Dermis microvascular lymphatic vessel endothelial cell (primary cell): ENCODE data around the gene SCGB3A1. TPM values are rescaled to one million over a fixed set of nuclear protein-coding genes. Genes with fewer than 3 reads are reported as not detected.
A peak's percentile ranks its signal among the peaks of the same experiment; 100 is the strongest.

ENCODE experiments used
- DNase-seq, 2 donors: peaks; one replicate each; pipeline versions ENCODE4 v3.0.0 to v3.0.0-alpha.2; 2010; ENCODE audit warnings: low read depth in 2 of 2
- total RNA-seq: library from RNA; depleted of rRNA; stranded (reverse); fragments of >200 nt; gene quantifications from 2 replicates; pipeline ENCODE4 v1.2.1, GENCODE V29; 2014

SCGB3A1 gene
- total RNA-seq, 1 donor from 2014 or later: 1.5 TPM

DNA sequence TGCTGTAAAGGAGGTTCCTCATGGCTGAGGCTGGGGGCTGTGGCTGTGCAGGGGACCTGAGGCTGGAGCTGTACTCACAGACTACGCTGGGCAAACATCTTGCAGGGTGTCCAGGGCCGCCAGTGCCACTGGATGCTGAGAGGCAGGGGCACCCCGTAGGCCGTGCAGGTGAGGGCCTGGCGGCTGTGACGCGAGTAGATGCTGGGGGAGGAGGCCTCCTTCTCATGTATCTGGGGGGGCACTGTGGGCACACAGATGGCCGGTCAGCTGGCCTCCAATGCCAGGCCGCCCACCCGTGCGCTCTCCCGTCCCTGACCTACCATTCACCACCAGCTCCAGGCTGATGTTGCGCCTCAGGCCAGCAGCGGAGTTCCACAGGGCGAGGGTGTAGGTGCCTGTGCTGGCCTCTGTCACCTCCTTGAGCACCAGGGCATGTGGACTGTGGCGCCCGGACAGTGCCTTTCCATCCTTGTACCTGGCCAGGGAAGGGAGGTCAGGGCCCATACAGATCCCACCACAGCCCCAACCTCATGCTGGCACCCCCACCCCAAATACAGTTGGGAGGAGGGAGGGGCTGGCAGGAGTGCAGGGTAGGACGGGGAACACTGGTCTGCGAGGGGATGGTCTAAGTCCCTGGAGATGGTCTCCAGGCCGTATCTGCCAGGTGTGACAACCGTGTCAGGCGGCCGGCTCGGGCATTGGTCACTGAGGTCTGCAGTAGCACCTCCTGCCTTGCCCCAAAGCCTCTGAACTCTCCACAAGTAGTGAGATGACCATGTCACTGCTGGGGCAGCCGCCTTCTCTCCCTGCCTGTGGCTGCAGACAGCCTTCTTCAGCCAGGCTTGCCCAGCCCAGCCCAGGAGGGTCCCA, 34.7 kb upstream of the SCGB3A1 start:
- DNase-seq: no peak

DNA sequence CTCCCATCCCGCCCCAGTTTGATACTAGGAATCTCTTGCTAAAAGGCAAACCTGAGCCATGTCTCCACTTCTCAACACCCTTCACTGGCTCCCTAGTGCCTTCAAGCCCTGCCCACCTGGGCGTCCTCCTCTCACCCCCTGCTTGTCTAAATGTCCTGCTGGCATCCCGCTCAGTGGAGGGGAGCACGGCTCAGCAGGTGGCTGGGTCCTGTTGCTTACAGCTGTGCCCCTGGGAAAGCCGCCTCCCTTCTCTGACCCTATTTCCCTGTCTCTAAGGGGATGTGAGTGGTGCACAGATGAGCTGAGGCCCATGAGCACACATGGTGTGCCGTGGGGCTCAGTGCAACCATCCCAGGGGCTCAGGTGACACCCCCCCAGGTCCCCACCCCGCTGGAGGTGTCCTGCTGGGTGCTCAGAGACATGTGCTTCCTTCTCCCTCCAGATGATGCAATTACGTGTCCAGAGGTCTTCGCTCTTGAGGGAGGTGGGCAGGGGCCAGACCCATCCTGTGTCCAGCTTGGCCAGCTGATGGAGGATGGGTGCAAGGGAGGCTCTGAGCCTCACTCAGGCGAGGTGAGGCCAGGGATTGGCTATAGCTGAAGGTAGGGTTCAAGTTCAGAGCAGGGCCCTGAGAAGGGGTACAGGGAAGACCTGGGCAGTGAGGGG, 34.0 kb upstream of the SCGB3A1 start:
- no peak for DNase-seq

DNA sequence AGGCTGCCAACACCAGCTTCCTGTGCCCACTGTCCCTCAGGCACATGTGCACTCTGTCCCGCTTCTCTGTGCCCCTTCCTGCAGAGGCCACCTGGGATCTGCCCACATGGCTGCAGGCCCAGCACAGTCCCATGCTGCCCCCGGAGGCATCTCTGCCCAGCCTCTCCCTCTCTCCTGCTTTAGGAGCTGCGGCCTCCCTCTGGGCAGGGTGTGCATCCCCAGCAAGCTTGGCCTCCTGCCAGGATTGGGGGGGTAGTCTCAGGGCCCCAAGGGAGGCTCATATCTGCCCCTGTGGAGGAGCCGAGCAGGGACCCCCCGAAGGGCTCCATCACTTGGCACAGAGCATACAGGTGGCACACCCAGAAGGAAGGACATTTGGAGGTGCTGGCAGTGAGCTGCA, 33.3 kb upstream of the SCGB3A1 start:
- no peak for DNase-seq

DNA sequence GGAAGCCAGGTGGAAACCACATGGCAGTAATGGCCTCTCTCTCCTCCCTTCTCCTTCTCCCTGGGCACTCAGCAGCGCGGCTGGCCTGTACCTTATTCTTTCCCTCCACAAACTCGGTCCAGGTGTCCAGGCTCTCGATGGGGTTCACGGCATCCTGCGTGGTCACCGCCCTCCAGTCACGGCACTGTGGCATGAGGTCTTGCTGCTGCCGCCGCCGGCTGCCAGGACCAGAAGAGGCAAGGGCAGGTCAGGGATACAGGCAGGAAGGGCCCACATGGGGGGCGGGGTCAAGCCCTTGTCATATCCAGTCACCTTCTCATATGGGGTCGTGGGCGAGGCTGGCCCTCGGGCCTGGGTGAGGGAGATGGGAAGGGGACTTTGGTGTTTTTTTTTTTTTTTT, 32.5 kb upstream of the SCGB3A1 start:
- DNase-seq: no peak

DNA sequence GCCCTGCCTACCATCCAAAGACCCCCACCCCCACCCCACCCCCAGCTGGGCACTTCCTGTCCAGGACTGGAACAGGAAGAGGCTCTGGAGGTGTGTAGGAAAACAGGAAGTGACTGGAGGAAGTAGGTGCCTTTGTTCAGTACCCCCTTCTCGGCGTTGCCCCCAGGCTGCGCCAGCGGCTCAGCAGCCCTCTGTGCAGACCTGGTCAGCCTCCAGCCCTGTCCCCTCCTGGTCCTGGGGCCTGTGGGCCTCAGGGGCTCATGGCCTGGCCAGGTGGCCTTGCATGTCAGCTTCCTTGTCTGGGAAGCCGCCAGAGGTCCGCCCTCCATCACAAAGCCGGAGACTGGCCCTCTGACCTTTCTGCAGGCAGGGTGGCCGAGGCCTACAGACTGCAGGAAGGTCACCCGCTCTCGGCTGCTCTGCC, 32.1 kb upstream of the SCGB3A1 start:
- DNase-seq: peak; percentile 50 to 88

DNA sequence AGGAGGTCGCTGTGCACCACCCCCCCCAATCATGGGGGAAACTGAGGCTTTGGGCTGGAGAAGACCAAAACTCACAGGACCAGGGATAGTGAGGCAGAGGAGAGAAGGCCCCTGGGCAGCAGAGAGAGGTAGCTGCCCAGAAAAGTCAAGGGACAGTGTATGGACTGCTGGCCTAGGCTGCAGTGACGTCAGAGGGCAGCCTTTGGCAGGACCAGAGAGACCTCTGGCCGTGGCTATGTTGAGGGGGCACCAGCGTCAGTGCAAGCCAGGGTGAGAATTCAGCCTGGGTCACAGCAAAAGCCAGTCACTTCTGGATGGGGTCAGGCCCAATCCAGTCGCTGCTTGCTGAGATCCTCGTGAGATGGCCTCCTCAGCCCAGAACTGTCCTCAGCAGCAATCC, 31.6 kb upstream of the SCGB3A1 start:
- no peak for DNase-seq

DNA sequence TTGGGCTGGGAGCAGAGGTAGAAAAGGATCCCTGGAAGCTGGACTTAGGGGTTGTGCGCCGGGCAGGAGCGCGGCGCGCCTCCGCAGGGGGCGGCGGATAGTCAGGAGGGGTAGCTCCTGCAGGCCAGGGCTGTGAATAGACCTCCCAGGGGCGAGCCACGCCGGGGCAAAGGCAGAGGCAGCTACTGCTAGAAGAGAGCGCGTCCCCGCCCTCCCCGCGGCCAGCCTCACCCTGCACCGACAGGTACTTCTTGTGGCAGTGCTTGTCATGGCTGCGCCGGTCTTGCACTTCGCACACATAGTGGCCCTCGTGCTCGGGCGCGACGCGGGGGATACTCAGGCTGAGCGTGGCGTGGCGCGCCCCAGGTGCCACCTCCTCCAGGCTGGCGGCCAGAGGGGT, 30.0 kb upstream of the SCGB3A1 start:
- no peak for DNase-seq

DNA sequence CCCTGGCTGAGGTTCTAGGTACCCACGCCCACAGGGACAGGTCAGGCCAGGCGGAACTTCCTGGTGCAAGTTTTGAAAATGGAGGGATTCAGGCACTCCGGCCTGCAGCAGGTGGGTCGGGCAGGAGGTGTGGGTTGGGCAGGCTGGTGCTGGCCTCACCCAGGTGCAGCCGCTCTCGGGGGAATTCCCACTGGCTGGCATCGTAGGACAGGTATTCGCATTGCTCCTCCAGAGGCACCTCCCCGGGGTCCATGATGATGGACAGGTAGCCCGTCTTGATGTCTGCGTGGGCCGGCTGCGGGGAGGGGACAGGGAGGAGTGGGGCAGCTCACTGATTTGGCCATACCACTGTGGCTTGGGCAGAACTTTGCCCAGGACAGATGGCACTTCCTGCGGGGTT, 28.7 kb upstream of the SCGB3A1 start:
- no peak for DNase-seq

DNA sequence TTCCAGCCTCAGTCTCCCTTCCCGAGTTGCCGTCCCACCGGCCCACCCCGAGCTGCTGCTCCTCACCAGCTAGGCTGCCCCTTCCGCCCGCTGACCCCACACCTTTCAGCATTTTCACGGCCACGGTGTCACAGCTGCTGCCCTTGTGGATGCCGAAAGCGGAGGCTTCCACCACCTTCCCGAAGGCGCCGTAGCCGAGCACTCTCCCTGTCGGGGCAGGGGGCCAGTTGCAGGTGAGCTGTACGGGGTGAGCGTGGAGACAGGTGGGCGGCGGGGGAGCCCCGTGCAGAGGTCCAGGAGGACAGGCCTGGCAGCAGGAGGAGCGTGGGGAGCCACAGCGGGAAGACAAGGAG, 28.2 kb upstream of the SCGB3A1 start:
- no peak for DNase-seq

DNA sequence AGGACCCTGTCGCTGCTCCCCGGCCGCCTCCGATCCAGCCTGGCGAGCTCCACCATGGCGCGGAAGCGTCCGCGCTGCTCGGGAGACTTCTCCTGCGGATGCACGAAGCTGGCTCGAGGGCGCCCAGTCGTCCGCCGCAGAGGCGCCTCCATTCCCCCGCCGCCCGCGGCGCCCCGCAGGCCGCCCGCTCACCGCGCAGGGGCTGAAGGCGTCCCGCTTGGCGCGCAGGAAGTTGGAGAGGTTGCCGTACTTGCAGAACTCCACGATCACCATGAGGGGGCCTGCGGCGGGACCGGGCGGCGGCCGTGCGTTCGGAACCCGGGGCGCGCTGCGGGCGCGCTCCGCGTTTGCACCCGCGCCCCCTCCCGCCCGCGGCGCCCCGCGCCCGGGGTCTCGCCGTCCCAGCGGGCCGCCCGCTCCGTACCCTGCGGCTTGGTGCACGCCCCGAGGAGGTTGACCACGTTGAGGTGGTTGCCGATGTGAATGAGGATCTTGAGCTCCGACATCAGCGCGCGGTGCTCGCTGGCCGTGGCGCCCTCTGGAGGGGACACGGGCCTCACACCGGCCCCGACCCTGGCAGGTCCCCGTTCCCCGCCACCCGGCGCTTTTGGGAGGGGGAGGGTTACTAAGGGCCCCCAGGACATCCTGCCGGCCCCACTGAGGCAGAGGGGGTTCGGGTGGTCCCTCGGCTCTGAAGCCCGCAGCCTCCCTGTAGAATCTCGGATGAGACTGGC, 27.7 kb upstream of the SCGB3A1 start:
- DNase-seq: no peak

DNA sequence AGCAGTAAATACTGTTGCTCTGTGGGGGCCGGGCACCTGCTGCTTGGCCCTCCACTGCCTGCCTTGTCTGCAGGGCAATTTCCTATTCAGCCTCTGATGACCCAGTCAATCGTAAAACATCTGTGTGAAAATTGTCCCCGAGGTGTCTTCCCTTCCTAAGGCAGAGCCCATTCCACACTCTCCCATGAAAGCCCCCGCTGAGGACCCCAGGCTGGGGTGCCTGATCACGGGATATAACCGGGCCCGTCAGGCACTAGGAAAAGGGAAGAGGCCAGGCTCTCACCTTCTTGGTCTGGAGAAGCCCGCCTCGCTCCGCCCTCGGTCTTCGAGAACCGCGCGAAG, 27.2 kb upstream of the SCGB3A1 start:
- DNase-seq: no peak

DNA sequence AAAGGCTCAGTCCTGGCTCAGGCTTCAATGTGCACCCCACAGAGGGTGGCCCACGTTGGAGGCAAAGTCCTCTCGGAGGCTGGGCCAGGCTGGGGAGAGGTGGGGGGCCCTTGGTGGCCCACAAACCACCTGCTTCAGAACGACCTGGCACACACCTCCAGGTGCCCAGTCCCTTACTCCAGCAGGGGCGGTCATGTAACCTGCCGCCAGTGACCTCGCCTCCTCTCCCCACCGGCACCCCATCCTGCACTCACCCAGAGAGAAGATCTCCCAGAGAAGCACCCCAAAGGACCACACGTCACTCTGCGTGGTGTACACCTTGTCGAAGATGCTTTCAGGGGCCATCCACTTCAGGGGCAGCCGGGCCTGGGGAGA, 22.5 kb upstream of the SCGB3A1 start:
- no peak for DNase-seq

DNA sequence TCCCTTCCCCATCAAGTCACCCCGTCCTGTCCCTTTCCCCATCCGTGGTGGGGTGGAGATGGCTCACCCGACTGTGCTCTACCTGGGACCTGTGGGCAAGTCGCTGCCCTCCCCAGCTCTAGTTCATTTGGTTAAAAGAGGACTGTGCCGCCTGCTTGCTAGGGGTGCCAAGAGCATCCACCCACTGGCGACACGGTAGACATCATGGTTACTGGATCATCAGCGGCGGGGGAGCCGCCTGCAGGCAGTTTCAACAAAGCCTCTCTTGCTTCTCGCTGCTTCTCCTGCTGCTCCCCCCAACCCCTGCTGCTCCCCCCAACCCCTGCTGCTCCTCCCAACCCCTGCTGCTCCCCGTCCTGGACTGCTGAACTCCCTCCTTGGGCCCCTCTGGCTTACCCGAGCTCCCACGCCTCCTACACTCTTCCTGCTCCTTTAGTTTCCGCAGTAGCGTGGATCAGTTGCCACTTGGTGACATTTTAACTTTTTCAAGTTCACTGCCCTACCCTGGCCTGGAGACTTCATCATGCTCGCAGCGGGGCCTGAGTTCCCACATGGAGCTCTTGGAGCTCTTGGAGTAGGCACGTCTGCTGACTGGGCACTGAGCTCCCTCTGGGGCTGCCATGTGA, 22.0 kb upstream of the SCGB3A1 start:
- no peak for DNase-seq

DNA sequence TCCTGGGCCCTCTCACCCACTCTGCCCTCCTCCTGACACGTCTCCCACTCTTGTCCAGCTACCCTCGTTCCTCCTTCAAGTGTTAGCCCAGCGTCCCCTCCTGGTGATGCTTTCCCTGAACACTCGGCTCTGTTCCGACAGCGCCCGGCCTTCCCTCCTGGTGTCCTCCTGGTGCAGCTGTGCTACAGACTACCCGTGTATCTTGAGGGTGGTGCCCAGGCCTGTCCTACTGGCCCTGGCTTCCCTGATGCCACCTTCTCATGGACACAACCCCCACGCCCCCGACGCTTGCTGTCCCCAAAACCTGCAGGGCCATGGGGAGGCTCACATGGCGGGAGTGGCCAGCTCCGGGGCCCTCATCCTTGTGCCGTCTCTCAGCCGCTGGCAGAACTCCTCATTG, 21.4 kb upstream of the SCGB3A1 start:
- DNase-seq: no peak

DNA sequence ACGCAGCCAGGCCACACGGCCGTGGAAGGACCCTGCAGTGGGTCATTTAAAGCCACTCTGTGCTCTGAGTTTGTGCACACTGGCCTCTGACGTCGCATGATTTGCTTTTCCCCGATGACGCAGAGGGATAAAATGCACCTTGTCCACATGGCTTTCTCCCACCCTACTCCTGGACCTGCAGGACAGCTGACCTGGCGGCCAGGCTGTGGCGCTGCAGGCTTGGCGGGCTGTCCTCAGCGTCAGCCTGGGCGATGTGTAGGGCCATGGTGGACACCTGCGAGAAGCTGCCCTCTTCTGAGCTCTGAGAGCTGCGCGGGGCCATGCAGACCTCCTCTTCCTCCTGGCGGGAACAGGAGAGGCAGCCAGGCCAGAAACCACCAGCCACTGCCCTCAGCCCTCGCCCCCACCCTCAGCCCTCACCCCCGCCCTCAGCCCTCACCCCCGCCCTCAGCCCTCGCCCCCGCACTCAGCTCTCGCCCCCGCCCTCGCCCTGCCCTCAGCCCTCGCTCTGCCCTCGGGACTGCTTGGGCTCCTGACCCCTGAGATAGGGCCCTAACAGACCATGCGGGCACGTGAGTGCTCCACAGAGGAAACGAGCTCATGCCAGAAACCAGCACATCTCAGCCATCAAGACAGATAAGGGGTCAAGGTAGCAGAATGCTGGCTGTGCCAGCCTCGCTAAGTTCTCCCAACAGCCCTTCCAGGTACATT, 20.0 kb upstream of the SCGB3A1 start:
- peak; percentile 25 to 47 for DNase-seq

DNA sequence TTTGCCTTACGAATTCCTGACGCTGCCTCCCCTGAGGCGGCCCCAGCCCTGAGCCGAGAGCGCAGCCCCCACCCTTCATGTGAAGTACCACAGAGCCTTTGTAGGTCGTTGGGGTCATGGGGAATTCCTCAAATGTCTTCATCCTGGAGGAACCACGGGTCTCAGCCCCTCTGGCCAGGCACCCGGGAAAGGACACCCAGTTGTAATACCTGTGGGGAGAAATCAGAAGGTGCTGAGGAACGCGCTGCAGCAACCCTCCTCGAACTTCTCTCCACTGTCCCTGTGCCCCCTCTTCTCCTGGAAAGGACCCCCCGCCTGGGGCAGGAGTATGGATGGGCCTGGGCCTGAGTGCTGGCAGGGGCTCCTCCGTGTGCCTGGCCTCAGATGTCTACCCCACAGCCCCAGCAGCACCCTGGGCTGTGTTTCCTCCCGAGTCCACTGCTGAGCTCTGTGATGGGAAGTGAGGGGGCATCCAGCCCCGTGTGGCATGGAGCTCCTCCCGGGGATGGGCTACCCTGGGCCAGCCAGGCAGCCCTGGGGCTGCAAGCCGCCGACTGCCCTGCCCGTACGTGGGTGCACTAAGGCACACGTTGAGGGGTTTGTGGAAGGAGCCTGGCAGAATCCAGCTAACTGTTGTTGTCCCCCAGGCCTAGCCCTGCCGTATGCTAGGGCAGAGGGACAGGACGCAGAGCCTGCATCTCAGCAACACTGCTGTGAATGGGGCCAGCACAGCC, 18.7 kb upstream of the SCGB3A1 start:
- no peak for DNase-seq

DNA sequence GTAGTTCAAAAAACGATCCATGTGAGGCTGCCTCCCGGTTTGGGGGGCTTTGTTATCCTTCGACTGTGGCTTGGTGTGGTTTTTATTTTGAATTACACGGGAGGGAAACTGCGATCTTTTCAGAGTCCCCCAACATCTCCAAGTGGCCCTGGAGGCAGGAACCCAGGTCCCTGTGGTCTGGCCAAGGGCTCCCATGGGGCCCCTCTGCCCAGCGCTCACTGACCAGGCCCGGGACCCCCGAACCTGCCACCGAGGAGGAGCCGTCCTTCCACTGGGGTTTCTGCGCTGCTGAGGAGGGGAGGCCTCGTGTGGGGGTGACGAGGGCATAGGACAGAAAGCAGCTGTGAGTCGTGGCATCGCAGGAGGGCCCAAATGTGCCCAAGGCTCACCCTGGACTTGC, 18.1 kb upstream of the SCGB3A1 start:
- DNase-seq: no peak

DNA sequence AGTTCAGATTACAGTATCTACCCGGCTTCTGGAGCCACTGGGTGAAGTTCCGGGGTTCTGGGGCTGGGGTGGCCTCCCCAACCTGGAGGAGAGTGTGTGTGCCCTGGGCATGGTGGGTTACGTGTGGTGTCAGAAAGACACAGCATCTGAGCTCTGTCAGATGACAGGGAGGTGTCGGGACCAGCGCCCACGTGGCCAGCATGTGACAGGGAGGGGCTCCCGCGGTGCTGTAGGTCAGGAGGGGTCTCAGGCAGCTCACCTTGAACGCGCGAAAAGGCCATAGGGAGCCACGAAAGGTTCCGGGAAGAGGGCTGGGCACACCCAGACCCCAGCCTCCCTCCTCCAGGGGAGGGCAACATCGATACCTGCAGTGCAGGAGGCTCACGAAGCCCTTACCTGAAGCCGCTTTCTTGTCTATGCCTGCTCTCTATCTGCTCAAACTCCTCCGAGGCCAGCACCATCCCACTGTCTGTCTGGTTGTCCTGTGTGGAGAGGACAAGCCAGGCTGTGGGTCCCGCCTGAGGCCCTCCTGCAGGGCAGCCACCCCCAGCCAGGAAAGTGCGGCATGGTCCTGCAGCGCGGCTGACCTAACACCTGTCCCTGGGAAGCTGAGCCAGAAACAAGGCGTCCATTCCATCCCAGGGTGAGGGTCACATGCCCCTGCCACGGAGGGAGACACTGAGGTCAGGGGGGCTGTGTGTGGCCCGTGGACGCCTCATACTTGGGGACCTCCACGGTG, 17.4 kb upstream of the SCGB3A1 start:
- no peak for DNase-seq

DNA sequence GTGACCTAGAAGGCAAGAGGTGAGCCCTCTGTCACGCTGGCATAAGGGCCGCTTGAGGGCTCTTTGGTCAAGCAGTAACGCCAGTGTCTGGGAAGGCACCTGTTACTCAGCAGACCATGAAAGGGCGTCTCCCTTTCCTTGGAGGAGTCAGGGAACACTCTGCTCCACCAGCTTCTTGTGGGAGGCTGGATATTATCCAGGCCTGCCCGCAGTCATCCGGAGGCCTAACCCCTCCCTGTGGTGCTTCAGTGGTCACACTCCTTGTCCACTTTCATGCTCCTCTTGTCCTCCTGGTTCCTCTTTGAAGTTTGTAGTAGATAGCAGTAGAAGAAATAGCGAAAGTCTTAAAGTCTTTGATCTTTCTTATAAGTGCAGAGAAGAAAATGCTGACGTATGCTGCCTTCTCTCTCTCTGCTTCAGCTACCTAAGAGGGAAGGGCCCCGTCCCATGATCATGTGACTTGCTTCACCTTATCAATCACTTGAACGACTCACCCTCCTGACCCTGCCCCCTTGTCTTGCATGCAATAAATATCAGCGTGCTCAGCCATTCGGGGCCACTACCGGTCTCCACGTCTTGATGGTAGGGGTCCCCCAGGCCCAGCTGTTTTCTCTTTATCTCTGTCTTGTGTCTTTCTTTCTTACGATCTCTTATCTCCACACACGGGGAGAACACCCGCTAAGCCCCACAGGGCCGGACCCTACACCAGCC, 16.7 kb upstream of the SCGB3A1 start:
- no peak for DNase-seq
